ENCODE results near the gene CASK.

Gene CASK

GRCh38 chrX:41689711-41690110, 233.6 kb downstream of the CASK start:
- H3K27me3 ChIP-seq (ENCODE audit: insufficient read depth, poor library complexity, severe bottlenecking): no peaks in the 10 kb centered on the region
- TF ChIP-seq SPI1 (IDR thresholded peaks at IDR 0.05; ENCODE audit: borderline replicate concordance, low read depth) (no peak), CTCF (IDR thresholded peaks at IDR 0.05; ENCODE audit: insufficient read depth, low read length) (no peak), REST (IDR thresholded peaks at IDR 0.05; ENCODE audit: insufficient replicate concordance, low read depth) (no peak), GABPA (IDR thresholded peaks at IDR 0.05; ENCODE audit: low read depth) (no peak)
- peak overlapping the region; percentile 46 for H3K27ac ChIP-seq (replicated peaks)
- peak overlapping the region; percentile 12; the same call in 1 of the 2 replicates for H3K4me3 ChIP-seq (replicated peaks; ENCODE audit: insufficient read depth, low read length)
- DNase-seq (ENCODE audit: low read depth in 1 of 2, low spot score in 1 of 2): no peak

GRCh38 chrX:41688835-41689234, 234.5 kb downstream of the CASK start, which contains the start of gene GPR34:
TSS of gene GPR34 (plus strand) at chrX:41688973. CDS start at chrX:41695634, 6,661 bp downstream.
- DNase-seq (ENCODE audit: low read depth in 1 of 2, low spot score in 1 of 2): peak in 1 of 2 experiments; percentile 65
- Histone ChIP-seq H3K27me3 (ENCODE audit: insufficient read depth, poor library complexity, severe bottlenecking) (no peaks in the 10 kb centered on the region), H3K4me3 (replicated peaks; ENCODE audit: insufficient read depth, low read length) (peak within 1 kb of the TSS; percentile 28), H3K27ac (replicated peaks) (peak within 1 kb of the TSS; percentile 65)
- TF ChIP-seq POLR2AphosphoS5 (IDR thresholded peaks at IDR 0.05; ENCODE audit: low read depth) (no peak), CTCF (IDR thresholded peaks at IDR 0.05; ENCODE audit: insufficient read depth, low read length) (no peak), SPI1 (IDR thresholded peaks at IDR 0.05; ENCODE audit: borderline replicate concordance, low read depth) (no peak), GABPA (IDR thresholded peaks at IDR 0.05; ENCODE audit: low read depth) (no peak), REST (IDR thresholded peaks at IDR 0.05; ENCODE audit: insufficient replicate concordance, low read depth) (no peak)

GRCh38 chrX:41688156-41688555, 235.2 kb downstream of the CASK start:
- no peak for TF ChIP-seq GABPA (IDR thresholded peaks at IDR 0.05; ENCODE audit: low read depth)
- peak overlapping the region; percentile 65 for H3K27ac ChIP-seq (replicated peaks)
- no peaks in the 10 kb centered on the region for H3K27me3 ChIP-seq (ENCODE audit: insufficient read depth, poor library complexity, severe bottlenecking)
- peak in 1 of 2 experiments; percentile 13 for DNase-seq (ENCODE audit: low read depth in 1 of 2, low spot score in 1 of 2)
- H3K4me3 ChIP-seq (replicated peaks; ENCODE audit: insufficient read depth, low read length): no peak overlapping the region

- no peaks in the 10 kb centered on the region for H3K27me3 ChIP-seq (ENCODE audit: insufficient read depth, poor library complexity, severe bottlenecking)
- DNase-seq (ENCODE audit: low read depth in 1 of 2, low spot score in 1 of 2): no peak
- H3K4me3 ChIP-seq (replicated peaks; ENCODE audit: insufficient read depth, low read length): no peak overlapping the region
- peak; percentile 46; the same call in 1 of the 2 replicates for TF ChIP-seq SPI1 (IDR thresholded peaks at IDR 0.05; ENCODE audit: borderline replicate concordance, low read depth)
- no peak for TF ChIP-seq POLR2AphosphoS5 (IDR thresholded peaks at IDR 0.05; ENCODE audit: low read depth)
- peak overlapping the region; percentile 65 for H3K27ac ChIP-seq (replicated peaks)
Observed at GRCh38 chrX:41686788-41687187, 236.6 kb downstream of the CASK start.

- no peak overlapping the region for H3K27ac ChIP-seq (replicated peaks)
- no peak overlapping the region for H3K4me3 ChIP-seq (replicated peaks; ENCODE audit: insufficient read depth, low read length)
- TF ChIP-seq GABPA (IDR thresholded peaks at IDR 0.05; ENCODE audit: low read depth) (no peak), REST (IDR thresholded peaks at IDR 0.05; ENCODE audit: insufficient replicate concordance, low read depth) (no peak), SPI1 (IDR thresholded peaks at IDR 0.05; ENCODE audit: borderline replicate concordance, low read depth) (no peak), POLR2AphosphoS5 (IDR thresholded peaks at IDR 0.05; ENCODE audit: low read depth) (no peak), CTCF (IDR thresholded peaks at IDR 0.05; ENCODE audit: insufficient read depth, low read length) (no peak)
- DNase-seq (ENCODE audit: low read depth in 1 of 2, low spot score in 1 of 2): no peak
- no peaks in the 10 kb centered on the region for H3K27me3 ChIP-seq (ENCODE audit: insufficient read depth, poor library complexity, severe bottlenecking)
Observed at GRCh38 chrX:41684940-41685339, 238.4 kb downstream of the CASK start.
